Placental epithelial cell (primary cell): ENCODE measurements around the gene ALDH3A2. TPM values are rescaled to one million over a fixed set of nuclear protein-coding genes. Genes with fewer than 3 reads are reported as not detected.

Experiments
- small RNA-seq: library from RNA; depleted of rRNA; stranded (forward); fragments of <200 nt; gene quantifications from one replicate; pipeline ENCODE3, GENCODE V24; 2012
- total RNA-seq: library from RNA; depleted of rRNA; stranded (reverse); fragments of >200 nt; gene quantifications from 2 replicates; pipeline ENCODE4 v1.2.3, GENCODE V29; 2012

The ALDH3A2 gene
- total RNA-seq: 14.1 and 15.9 TPM in 2 replicates

DNA sequence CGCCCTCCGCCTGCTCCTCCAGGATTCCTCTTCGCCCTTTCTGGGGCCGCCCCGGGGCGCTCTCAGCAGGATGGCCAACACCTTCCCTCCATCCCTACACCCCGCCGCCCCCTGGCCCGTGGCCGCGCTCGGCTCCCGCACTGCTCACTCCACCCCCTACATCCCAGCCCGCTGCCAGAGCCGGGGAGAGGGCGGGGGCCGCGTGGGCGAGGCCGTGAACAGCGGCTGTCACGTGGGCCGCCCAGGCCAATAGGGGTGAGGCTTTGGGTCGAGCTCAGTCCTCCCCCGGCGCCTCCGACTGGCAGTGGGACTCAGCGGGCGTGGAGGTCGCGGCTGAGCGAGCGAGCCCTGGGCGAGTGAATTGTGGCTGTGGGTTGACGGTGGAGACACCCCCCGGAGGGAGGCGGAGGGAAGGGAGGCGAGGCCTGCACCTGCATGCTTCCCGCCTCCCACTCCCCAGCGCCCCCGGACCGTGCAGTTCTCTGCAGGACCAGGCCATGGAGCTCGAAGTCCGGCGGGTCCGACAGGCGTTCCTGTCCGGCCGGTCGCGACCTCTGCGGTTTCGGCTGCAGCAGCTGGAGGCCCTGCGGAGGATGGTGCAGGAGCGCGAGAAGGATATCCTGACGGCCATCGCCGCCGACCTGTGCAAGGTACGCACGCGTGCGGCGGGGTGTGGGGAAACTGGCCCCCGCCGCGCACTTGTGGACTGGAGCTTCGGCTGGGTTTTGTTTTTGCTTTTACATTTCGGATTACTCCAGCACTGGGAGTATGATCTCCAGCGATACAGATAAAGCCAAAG lies at the start of gene ALDH3A2:
Gene ALDH3A2, plus strand, starts transcription at position 277 of the 799 bp plus-strand sequence. Its CDS starts 221 bp downstream, at position 498.

DNA sequence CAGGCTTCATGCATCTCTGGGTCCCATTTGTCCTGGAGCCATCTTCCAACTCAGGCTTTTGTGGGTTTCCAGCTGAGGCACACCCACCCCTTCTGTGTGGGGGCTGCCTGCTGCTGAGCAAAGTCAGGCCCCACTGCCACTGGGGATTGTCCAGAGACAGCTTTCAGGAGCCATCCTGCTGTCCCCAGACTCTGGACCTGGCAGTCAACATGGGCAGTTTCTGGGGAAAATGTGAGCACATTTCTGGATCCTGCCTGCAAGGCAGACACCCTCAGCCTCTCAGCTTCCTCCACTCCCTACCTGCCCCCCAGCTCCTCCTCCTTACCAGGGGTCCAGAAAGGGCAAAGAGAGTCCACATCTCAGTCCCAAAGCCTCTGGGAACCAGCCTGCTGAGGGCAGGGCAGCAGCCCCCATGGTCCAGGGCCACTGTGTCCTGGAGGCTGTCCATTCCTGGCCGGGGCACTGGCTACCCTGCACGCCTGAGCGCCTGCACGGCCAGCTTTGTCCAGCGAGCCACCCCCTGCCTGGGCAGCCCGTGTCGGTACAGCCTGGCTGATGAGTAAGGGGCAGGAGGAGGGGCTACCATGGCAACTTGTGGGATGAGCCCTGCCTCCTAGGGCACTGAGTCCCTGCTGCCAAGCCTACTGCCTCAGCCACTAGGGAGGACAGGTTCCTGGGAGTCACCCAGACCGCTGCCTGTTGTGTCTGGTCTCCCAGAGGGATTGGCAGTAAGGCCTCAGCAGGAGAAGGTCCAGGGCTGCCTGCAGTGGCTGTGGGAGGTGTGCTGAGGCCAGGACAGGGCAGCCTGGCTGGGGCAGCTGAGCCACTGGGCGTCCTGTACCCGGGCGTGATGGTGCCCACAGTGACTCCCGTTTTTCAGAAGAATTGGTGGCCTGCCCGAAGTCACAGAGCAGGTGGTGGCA lies 67.8 kb downstream of the ALDH3A2 start, which contains the start of gene SLC47A2:
Gene SLC47A2, minus strand, starts transcription at position 477 of the 923 bp plus-strand sequence. Its CDS starts 29 bp downstream, at position 448.

Small RNA genes within 50 kb of the gene (small RNA-seq; reads per million reads assigned to genes)
- not detected for gene NMTRQ-TTG12-1
- not detected for gene RF00322

Other genes with a start within 250 kb of the ALDH3A2 start
- 0.39 and 0.43 TPM in 2 replicates for gene RNF112, start 237.5 kb upstream of the ALDH3A2 start, total RNA-seq
- not detected in 2 replicates for gene SLC47A1, start 114.9 kb upstream of the ALDH3A2 start, total RNA-seq
- gene SLC47A2, start 67.8 kb downstream of the ALDH3A2 start, total RNA-seq: not detected in 2 replicates
- 0.11 TPM in 1 of 2 replicates, not detected in the other for gene ALDH3A1, start 99.5 kb downstream of the ALDH3A2 start, total RNA-seq
- 24.1 and 28.3 TPM in 2 replicates for gene ULK2, start 219.2 kb downstream of the ALDH3A2 start, total RNA-seq